Left ventricle myocardium inferior (tissue), 1 donor: Measurements from ENCODE around the gene ABCD2. TPM values are rescaled to one million over a fixed set of nuclear protein-coding genes. Genes with fewer than 3 reads are reported as not detected.

Experiments
- DNase-seq: peaks from one replicate; pipeline ENCODE4 v3.0.0-alpha.2; 2020
- H3K27ac ChIP-seq: fragments of 200-600 bp; replicated peaks from 2 replicates; pipeline ENCODE4 v1.8.0; 2021
- H3K27me3 ChIP-seq: fragments of 200-600 bp; 2 replicates; pipeline ENCODE4 v1.8.0; 2021; ENCODE audit warnings: low read depth
- H3K36me3 ChIP-seq: fragments of 200-600 bp; 2 replicates; pipeline ENCODE4 v1.8.0; 2021
- H3K4me1 ChIP-seq: fragments of 200-600 bp; 2 replicates; pipeline ENCODE4 v1.8.0; 2021
- H3K4me3 ChIP-seq: fragments of 200-600 bp; 2 replicates; pipeline ENCODE4 v1.8.0; 2021; ENCODE audit warnings: mild to moderate bottlenecking, moderate library complexity
- H3K9me3 ChIP-seq: fragments of 200-600 bp; replicated peaks from 2 replicates; pipeline ENCODE4 v1.8.0; 2021
- CTCF ChIP-seq: fragments of 200-600 bp; IDR thresholded peaks from 2 replicates; pipeline ENCODE4 v1.8.0; 2021; ENCODE audit warnings: antibody characterized with exemption, mild to moderate bottlenecking, borderline replicate concordance
- intact Hi-C: fragments of 100-400 bp; cut with micrococcal nuclease; formaldehyde crosslinking; loops from one replicate; pipeline ENCODE4 v1.11.0; 2022
- total RNA-seq: library from RNA; stranded (reverse); fragmentation: NEBNext Ultra II Directional; extraction: Animal tissue kit (Norgen Biotek cat#: 25700); gene quantifications from one replicate; pipeline ENCODE4 v1.2.1, GENCODE V29; 2021
- donor health status: DM: no; HTN: yes; CAD: no; lungs with severe emphysema.

The ABCD2 gene
- total RNA-seq, 1 donor from 2014 or later: 6.5 TPM

GRCh38 chr12:39587225-39587624 lies 32.4 kb downstream of the ABCD2 start:
- intact Hi-C loops: no loop called here
- peak; percentile 64 for TF ChIP-seq CTCF
- no peak for DNase-seq
- Histone ChIP-seq H3K36me3 (peaks cover 17% of the 10 kb centered on the region), H3K9me3 (no peaks in the 10 kb centered on the region), H3K4me1 (peaks cover 5% of the 10 kb centered on the region), H3K27me3 (no peaks in the 10 kb centered on the region), H3K27ac (peak overlapping the region; percentile 24), H3K4me3 (no peak overlapping the region)

GRCh38 chr12:39586816-39587215 lies 32.8 kb downstream of the ABCD2 start:
- intact Hi-C loops: no loop called here
- H3K4me3 ChIP-seq: no peak overlapping the region
- no peaks in the 10 kb centered on the region for H3K9me3 ChIP-seq
- no peaks in the 10 kb centered on the region for H3K27me3 ChIP-seq
- DNase-seq: no peak
- peaks cover 5% of the 10 kb centered on the region for H3K4me1 ChIP-seq
- no peak for TF ChIP-seq CTCF
- peaks cover 17% of the 10 kb centered on the region for H3K36me3 ChIP-seq
- peak overlapping the region; percentile 24 for H3K27ac ChIP-seq

GRCh38 chr12:39581592-39581991 lies 38.0 kb downstream of the ABCD2 start:
- TF ChIP-seq CTCF: no peak
- intact Hi-C loops: no loop called here
- DNase-seq: no peak
- Histone ChIP-seq H3K4me3 (no peak overlapping the region), H3K27me3 (no peaks in the 10 kb centered on the region), H3K4me1 (no peaks in the 10 kb centered on the region), H3K36me3 (peaks cover 21% of the 10 kb centered on the region), H3K9me3 (no peaks in the 10 kb centered on the region), H3K27ac (no peak overlapping the region)

GRCh38 chr12:39575498-39575875 lies 44.1 kb downstream of the ABCD2 start:
- Histone ChIP-seq H3K4me3 (no peak overlapping the region), H3K27me3 (no peaks in the 10 kb centered on the region), H3K27ac (no peak overlapping the region), H3K4me1 (no peaks in the 10 kb centered on the region), H3K9me3 (no peaks in the 10 kb centered on the region), H3K36me3 (peaks cover 22% of the 10 kb centered on the region)
- intact Hi-C loops: no loop called here
- no peak for DNase-seq
- no peak for TF ChIP-seq CTCF

- H3K4me1 ChIP-seq: no peaks in the 10 kb centered on the region
- DNase-seq: no peak
- no peak overlapping the region for H3K27ac ChIP-seq
- no peaks in the 10 kb centered on the region for H3K9me3 ChIP-seq
- H3K27me3 ChIP-seq: no peaks in the 10 kb centered on the region
- TF ChIP-seq CTCF: no peak
- peaks cover 24% of the 10 kb centered on the region for H3K36me3 ChIP-seq
- intact Hi-C loops: no loop called here
- H3K4me3 ChIP-seq: no peak overlapping the region
Observed at GRCh38 chr12:39574785-39575497, 44.7 kb downstream of the ABCD2 start.
